H1 (cell line): ENCODE data around the gene PDZD2. TPM values are rescaled to one million over a fixed set of nuclear protein-coding genes. Genes with fewer than 3 reads are reported as not detected.

ENCODE experiments used
- CEBPB ChIP-seq: IDR thresholded peaks from 2 replicates; pipeline ENCODE4 v1.6.1; 2012; ENCODE audit warnings: low read depth, low read length
- JUN ChIP-seq: IDR thresholded peaks from 2 replicates; pipeline ENCODE4 v1.6.1; 2011; ENCODE audit warnings: low read depth, mild to moderate bottlenecking, improper control_type of control experiment, low read length
- TAF7 ChIP-seq: optimal IDR thresholded peaks from 2 replicates; pipeline ENCODE3; 2011; ENCODE audit warnings: low read depth, mild to moderate bottlenecking, inconsistent platforms, low read length, moderate library complexity, borderline replicate concordance
- polyA plus RNA-seq, 7 experiments: library from polyadenylated mRNA; depleted of rRNA in 3 of 7; stranded (reverse) in 5 of 7; unstranded in 2 of 7; fragments of >200 nt in 5 of 7; fragments of 200-250 nt in 2 of 7; gene quantifications; 1 replicate in 5 of 7; 2 replicates in 1 of 7; 4 replicates in 1 of 7; pipeline versions ENCODE4 v1.2.1 to v1.2.3, GENCODE V29; 2011 to 2013; ENCODE audit warnings: missing spikeins in 2 of 7, mixed read lengths in 2 of 7
- total RNA-seq: library from RNA; stranded (reverse); fragmentation: NEBNext Ultra II Directional; extraction: Animal tissue kit (Norgen Biotek cat#: 25700); gene quantifications from 2 replicates; pipeline ENCODE4 v1.2.1, GENCODE V29; 2021

PDZD2 gene
- total and polyA plus RNA-seq, 2 of the 8 experiments (the other 6 are each of a cell fraction or from before 2014, with no cell fraction given): 1.2 to 6.8 TPM

DNA sequence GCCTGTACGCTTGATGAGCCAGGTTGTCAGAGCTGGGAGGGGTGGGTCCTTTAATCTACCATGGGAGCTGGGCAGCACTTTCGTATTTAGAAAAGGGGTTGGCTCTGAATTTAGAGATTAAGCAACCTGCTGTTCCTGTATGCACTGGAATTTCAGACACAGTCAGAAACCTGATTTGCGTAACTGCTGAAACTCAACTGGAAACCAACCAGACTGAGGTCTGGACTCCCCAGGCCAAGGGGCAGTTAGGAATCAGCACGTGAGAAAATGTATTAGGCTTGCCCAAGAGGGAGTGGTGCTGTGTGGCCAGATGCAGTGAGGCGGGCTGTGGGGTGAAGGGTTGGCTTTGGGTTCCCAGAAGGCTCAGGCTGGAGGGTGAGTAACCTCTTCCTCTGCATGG, 300.2 kb downstream of the PDZD2 start (continued):
- no peak for TF ChIP-seq TAF7
- TF ChIP-seq JUN: no peak
- TF ChIP-seq CEBPB: no peak
